NOMO-1 treated with DMSO at 0.1 percent for 48 hours (cell line): ENCODE results near the gene MOB3A.
"Not testable (repeated sequence)": the region's sequence is repeated elsewhere in the genome, so short reads cannot be mapped to it uniquely, and the experiment has no call there.

ENCODE experiments used
- DNase-seq: peaks from one replicate; lab custom pipeline; 2025; ENCODE audit not compliant: unreplicated experiment; lab: John Stamatoyannopoulos, UW

The MOB3A gene

DNA sequence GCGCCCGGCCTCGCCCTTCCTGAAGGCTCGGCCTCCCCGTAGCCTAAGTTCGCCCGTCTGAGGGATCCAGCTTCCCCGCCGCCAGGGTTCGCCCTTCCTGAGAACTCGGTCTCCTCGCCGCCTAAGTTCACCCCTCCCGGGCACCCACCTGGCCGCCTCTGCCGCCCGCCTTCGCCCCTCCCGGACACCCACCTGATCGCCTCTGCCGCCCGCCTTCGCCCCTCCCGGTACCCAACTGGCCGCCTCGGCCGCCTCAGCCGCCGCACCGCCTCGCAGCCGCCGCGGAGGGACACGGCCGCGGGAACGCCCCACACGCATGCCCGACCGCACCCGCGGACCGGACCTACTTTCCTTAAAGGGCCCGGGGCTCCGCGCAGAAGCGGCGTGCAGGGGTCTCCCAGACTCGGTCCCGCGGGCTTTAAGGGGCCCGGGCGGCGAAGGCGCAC, at the start of gene MOB3A:
TSS of gene MOB3A (minus strand) at position 293 of the 446 bp plus-strand sequence. CDS start 17,766 bp downstream, outside the sequence.
- DNase-seq, result peak; percentile 82

DNA sequence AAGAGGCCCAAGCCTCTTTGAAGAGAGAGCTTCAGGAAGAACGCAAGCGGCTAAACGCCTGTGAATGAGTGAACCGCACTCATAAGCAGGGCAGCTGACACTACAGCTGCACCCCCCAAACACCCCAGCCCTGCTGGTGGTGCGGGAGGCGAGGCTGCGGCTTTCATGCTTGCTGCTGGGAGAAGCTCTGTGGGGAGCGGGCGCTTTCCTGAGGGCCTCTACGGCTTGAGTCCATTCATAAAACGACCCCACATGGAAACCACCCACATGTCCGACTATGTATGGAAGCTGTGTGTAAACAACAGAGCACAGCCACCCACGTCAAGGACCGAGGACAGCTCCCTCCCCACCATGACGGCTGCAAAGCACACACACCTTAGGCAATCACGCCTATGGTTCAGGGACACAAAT, 49.7 kb upstream of the MOB3A start:
- no peak for DNase-seq

DNA sequence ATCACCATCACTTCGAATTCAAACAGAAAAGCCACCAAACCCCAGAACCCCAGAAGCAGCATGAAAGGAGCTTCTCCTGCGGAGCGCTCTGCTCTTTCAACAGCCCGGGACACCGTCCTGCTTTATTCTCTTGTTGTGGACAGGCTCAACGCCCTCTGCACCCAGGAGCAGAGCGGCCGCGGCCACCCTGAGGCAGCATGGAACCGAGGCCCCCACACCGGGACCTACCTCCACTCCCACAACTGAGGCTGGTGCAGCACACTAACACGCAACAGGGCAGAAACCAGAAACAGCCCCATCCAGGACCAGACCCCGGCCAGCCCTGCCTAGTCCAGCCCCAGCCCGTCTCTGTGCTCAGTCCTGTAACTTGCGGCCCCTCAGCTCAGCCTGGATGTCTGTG, 48.1 kb upstream of the MOB3A start:
- no peak for DNase-seq

DNA sequence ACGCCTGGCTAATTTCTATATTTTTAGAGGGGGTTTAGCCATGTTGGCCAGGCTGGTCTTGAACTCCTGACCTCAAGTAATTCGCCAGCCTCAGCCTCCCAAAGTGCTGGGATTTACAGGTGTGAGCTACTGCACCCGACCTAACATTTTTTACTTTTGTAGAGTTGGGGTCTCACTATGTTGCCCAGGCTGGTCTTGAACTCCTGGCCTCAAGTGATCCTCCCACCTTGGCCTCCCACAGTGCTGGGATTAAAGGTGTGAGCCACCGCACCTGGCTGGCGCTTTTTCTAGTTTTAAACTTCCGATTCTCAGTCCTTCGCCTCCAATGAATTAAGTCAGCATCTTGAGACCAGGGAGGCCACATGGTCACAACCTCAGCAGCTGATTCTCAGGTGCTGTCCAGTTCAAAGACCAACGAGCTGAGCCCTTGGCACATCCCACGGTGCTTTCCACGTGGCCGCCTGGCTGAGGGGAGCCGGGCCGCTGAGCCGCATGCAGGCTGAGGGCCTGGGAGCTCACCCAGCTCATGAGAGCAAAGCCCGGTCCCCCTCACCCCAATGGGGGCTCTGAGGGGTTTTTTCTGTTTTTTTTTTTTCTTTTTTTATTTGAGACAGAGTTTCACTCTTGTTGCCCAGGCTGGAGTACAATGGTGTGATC, 46.2 kb upstream of the MOB3A start:
- DNase-seq, result no peak

DNA sequence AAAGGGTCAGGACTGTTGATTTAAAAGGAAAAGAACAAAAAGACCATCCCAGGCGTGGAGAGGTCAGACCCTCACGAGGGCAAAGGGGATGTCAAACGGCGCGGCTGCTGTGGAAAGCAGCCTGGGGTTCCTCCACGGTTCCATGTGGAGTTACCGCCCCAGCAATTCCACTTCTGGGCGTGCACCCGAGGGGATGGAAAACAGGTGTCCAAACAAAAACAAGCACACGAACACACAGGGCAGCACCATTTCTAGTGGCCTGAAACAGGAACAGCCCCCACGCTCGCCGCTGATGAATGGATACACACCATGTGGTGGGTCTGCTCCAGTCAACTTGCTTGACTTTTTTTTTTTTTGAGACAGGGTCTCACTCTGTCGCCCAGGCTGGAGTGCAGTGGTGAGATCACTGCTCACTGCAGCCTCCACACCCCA, 44.0 kb upstream of the MOB3A start:
- no peak for DNase-seq

DNA sequence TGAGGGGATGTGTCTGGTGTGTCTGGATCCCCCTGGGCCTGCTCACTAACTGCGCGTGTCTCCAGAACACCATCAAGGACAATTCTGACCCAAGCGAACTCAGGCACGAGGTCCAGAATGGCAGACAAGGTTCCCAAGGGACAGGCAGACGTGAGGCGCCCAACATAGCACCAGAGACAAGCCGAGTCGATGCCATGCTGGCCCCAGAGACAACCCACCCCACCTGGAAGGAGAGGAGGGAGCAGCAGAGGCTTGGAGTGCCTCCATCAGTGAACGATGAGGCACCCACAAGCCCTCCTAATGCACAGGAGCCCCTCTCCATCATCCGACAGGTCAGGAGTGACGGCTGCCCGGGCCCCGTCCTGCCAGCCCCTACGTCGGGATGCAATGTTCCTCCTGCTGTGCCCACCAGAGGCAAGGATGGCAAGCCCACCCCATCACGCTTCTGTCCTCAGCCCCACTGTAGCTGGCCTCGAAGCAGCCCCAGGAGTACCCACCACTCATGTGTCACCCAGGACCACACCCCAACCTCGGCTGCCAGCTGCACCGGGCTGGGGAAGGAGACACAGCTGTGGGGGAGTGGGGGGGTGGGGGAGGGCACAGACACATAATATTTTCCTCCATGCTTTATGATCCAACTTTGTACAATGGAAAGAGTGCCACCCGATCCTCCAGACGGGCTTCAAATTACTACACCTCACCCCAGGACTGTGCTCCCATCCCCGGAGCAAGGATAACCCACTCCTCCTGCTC, 43.4 kb upstream of the MOB3A start:
- DNase-seq, result no peak

DNA sequence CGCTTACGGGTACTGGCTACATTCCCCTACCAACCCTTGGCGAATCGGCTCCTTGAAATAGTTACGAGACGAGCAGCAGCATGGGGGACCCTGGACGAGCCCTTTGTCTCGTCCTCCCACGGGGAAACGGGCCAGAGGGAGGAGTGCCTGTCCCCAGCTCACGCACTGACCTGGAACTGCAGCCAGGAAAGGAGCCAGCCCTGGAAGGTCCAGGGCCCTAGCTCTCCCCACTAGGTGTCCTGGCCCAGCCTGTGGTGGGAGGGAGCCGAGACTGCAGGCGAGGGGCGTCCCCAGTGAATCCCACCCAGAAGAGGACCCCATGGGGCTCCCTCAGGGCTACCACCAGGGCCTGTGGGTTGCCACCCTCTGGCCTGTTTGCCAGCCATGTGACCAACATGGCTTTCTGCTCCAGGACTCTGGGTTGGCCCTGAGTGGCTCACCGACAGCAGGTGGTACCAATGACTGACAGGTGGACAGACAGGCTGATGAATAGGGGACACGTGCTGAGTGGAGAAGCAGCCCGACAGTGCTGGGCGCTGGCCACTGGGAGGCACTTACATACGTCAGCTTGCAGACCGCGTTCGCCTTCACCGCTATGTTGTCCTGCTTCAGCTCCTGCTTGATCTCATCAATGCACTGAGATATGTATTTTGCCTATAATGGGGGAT, 42.1 kb upstream of the MOB3A start:
- DNase-seq, result no peak

DNA sequence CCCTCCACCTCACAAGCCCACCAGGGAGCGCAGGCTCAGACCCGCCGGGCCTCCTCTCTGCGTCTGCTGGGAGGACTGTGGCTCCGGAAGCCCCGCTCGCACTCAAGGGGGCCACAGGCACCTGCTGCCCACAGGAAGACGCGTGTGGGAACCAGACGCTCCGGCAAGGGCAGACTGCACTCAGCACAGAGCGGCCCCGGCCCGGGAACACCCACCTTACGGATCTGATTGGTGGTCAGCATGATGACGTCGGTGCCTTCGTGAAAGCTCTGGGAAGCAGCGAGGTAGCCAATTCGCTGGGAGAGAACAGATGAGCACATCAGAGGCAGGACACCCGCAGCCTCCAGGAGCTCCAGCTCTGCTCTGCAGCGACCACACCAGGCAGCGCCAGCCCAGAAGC, 40.7 kb upstream of the MOB3A start:
- DNase-seq, result no peak

DNA sequence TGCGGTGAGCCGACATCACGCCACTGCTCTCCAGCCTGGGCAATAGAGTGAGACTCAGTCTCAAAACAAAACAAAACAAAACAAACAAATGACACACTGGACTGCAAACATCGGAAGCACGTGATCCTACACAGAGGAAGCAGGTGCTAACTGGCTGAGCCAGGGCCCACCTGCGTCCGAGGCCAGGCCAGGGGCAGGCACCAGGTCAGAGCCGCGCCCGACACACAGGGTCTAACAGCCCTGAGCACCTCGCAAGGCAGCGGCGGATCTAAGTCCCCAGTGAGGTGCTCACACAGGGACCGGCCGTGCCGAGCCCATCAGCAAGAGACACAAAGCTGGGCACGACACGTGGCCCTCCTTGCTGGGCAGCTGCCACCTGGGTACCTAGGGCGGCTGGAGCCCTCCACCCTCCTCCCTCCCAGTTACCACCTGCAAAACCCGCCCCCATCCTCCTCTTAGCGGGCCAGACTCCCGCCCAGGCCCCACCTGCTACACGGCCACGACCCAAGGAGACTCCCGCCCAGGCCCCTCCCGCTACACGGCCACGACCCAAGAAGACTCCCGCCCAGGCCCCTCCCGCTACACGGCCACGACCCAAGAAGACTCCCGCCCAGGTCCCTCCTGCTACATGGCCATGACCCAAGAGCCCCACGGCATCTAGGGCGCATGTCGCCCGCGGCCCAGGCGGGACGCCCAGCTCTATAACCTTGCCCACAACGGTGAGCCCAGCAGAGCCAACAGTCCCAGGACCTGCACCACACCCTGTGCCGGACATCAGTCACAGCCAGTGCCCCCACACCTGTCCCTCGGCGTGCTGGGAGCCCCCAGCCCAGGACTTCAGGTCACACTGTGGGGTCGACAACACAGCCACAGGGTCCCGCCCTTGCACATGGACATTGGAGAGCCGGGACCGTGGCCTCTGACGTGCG, 39.6 kb upstream of the MOB3A start:
- DNase-seq, result no peak

DNA sequence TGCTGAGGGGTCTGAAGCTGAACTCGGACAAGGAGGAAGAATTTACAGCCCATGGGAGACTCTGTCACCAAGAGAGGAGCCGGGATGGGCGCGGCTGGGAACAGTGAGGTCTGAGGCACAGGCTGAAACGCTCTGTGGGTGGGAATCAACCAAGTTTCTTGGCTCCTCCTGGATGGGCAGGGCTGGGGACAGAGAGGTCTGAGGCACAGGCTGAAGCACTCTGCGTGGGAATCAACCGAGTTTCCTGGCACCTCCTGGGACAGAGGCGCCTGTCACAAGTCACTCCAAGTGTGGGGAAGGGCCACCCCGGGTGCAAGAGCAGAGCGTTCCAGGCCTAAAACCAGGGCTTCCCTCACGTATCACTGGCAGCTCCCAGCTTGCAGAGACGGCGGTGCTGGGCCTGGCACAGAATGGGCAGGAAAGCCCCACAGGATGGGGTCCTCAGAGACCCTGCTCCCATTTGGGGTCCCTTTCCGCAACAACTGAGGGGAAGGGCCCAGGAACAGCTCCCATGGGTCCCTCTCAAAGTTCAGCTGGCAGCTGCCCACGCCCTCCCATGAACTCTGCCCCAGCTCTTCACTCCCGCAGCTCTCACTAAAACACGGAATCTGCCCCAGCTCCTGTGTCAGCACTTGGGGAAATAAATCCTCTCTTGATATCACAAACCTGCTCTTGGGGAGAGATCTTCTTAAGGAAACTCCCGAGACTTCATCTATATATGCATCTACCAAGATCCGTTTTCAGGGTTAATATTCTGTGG, 36.8 kb upstream of the MOB3A start:
- DNase-seq, result no peak

DNA sequence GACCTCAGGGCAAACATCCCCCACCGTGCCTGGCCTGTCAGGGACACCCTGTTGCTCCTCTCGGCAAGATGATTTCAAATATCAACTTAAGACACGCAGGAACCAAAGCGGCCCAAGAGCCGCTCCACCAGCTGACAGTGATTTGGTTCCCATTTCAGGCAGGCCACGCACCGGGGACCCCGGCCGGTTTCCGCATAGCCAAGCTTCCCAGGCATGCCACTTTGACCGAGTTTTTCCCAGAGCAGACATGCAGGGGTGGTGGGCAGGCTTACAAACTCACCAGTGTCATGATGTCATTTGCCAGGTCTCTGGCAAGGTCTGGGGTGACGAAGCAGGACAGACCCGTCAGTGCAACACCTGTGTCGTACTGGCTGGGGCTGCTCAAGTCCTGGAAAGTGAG, 36.1 kb upstream of the MOB3A start:
- no peak for DNase-seq

DNA sequence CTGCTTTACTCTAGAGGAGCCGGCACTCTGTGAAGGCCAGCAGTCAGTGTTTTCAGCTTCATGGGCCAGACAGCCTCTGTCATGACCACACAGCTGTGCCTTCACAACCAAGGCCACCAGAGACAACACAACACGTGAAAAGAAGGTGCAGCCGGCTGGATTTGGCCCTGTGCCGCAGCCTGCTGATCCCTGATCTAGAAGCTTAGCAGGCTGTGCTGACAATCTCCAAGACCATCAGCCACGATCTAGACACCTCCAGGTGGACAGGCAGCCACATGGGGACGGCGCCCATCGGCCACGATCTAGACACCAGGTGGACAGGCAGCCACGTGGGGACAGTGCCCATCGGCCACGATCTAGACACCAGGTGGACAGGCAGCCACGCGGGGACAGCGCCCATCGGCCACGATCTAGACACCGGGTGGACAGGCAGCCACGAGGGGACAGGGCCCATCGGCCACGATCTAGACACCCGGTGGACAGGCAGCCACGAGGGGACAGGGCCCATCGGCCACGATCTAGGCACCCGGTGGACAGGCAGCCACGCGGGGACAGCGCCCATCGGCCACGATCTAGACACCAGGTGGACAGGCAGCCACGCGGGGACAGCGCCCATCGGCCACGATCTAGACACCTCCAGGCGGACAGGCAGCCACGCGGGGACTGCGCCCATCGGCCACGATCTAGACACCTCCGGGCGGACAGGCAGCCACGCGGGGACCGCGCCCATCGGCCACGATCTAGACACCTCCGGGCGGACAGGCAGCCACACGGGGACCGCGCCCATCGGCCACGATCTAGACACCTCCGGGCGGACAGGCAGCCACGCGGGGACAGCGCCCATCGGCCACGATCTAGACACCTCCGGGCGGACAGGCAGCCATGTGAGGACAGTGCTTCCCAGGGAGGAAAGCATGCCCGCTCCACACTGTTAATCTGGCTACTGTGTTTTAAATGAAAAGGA, 35.2 kb upstream of the MOB3A start:
- not testable (repeated sequence) for DNase-seq

DNA sequence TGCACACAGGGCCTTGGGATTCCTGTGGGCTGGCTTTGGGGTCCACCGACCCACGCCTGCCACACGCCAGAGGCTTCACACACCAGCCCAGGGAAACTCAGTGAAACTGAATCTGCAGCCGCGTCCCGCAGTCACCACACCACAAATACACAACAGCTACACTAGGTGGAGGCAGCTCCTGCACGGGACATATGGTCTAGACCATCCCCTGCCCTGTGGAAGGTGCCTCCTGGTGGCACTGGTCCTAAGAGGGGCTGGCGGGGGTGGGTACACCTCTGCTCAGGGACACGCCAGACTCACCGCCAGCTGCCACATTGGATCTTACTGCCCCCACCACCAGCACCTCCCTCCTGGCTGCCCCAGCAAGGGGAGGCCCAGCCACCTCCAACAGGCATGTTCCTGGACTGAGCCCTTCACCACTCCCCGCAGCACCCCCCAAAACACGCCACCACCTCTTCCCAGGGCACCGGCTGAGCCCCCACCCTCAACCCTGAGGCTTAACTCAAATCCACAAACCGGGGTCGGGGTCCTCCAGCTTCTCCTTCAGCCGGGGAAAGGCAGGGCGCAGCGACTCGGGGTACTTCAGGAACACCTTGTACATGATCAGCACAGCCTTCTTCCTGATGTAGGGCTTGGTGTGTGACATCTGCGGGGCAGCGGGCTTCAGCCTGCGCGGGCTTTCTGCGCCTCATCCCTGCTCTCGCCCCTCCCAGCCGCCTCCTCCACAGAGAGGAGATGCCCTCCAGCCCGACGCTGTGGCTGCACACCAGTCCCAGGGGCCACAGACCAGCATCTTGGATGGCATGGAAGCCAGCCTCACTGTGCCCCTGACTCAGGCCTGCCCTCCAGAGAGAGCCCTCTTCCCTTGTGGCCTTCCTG, 34.0 kb upstream of the MOB3A start:
- no peak for DNase-seq

DNA sequence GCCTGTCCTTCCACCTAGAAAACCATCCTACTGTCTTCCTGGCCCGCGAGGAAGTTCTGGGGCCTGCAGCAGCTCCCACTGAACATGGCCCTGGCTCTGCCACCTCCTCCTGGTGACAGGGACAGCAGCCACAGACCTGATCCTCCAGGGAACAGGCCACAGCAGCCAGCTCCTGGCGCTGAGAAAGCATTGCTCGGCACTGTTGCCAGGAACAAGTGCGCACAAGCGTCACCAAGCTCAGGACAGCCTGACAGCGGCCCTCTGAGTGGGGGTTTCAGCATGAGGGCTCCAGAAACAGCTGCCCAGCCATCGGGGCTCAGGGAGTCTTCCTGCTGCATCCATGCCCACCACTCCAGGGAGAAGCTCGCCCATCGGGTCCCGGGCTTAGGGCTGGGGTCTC, 33.4 kb upstream of the MOB3A start:
- DNase-seq, result no peak

DNA sequence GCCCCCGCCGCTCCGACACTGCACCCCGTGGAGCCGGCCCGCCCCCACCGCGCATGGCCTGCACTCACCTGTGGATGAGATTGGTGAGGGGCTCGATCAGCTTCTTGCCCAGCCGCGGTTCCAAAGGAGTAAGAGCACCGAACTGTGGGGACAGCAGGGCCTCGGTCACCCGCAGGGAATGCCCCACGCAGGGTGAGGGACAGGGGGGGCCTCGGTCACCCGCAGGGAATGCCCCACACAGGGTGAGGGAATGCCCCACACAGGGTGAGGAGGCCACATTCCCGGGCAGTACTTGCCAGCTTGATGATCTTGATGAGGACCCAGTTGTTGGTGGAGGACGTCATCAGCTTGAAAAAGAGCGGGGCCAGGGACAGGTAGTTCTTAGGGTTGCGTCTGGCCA, 32.9 kb upstream of the MOB3A start:
- no peak for DNase-seq

DNA sequence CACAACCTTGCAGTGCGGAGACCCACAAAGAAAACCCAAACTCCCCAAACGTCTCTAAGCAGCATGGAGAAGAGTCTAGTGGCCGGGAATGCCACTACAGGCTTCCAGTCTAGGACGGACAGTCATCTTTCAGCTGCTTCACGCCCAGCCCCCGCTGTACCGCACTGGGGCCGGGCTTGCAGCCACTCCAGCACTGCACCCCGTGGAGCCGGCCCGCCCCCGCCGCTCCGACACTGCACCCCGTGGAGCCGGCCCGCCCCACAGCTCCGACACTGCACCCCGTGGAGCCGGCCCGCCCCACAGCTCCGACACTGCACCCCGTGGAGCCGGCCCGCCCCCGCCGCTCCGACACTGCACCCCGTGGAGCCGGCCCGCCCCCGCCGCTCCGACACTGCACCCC, 32.1 kb upstream of the MOB3A start:
- not testable (repeated sequence) for DNase-seq

DNA sequence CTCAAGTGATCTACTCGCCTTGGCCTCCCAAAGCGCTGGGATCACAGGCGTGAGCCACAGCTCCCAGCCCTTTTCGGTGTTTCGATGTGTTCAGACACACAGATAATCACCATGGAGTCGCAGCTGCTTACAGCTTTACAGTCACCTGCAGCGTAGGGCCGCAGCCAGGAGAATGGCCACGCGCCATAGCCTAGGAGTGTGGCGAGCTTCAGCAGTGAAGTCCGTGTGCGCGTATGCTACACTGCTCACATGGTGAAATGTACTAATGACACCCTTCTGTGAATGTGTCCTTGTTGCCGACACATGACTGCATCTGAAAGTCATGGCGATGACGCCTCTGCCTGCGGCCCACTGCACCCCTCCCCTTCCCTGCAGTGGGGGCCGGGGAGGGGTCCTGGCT, 31.6 kb upstream of the MOB3A start:
- DNase-seq, result no peak

DNA sequence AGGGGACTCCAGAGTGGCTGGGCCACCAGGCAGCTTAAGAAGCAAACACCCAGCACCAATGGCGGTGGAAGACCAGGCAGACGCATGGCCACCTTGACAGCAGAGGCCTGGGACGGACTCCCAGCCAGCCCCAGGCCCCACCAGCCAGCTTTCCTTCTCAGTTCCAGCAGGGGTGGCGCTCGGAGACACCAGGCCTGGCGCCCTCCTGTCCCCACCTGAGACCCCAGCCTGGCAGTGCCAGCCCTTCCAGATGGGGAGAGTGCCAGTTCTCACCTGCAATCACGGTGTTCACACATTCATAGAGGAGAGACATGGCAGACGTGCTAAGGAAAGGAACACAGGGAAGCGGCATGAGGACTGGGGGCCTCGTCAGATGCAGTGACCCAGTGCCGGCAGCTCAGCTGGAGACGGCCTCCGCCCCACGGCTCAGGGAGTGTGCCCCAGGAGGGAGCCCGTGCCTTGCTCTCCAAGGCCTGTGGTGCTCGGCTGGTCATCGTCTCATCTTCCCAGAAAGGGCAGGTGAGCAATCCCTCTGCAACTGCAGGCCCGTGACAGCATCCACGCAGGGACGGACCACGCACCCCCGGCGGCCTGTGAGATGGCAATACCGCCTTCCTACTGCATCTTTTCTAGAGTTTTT, 30.9 kb upstream of the MOB3A start:
- DNase-seq, result no peak
